ENCODE results near the gene GRK3.
"Not testable (repeated sequence)": the region's sequence is repeated elsewhere in the genome, so short reads cannot be mapped to it uniquely, and the experiment has no call there.

Gene GRK3

DNA sequence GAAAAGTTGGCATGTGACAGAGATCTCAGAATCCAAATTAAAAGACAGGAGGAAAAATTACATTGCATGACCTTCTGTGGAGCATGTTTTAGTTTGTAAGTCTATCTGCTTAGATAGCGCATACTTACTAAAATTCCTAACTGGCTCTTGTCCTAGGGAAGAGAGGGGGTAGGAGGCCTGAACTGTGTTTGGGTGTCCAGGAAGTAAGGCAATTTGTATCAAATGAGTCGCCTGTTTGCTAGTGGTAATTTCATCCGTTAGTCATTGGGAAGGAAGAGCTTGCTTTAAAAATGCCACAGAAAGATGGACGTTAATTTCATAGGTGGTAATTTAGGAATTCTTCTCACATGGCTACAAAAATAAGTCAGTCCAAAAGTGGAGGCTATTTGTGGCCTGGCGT is 18.5 kb downstream of the GRK3 start:
- no peak for DNase-seq (ENCODE audit: low read depth, low spot score)
- Histone ChIP-seq H3K9ac (ENCODE audit: insufficient read length, low read depth) (no peak overlapping the region), H3K36me3 (ENCODE audit: insufficient read depth, insufficient read length, low read length) (peaks cover 2% of the 10 kb centered on the region), H3K27me3 (ENCODE audit: insufficient read depth, insufficient read length) (no peaks in the 10 kb centered on the region), H3K9me3 (ENCODE audit: insufficient read depth, low read length) (no peaks in the 10 kb centered on the region), H3K4me3 (ENCODE audit: insufficient read length, low read depth) (no peak overlapping the region), H3K4me1 (ENCODE audit: insufficient read depth, insufficient read length) (no peaks in the 10 kb centered on the region)
- no peak for TF ChIP-seq ZNF274 (IDR thresholded peaks at IDR 0.05; ENCODE audit: low read depth, low read length)
- TF ChIP-seq SUZ12 (IDR thresholded peaks at IDR 0.05; ENCODE audit: extremely low read depth, insufficient read depth, insufficient read length), result no peak
- TF ChIP-seq YY1 (IDR thresholded peaks at IDR 0.05; ENCODE audit: insufficient read depth, insufficient read length), result no peak

DNA sequence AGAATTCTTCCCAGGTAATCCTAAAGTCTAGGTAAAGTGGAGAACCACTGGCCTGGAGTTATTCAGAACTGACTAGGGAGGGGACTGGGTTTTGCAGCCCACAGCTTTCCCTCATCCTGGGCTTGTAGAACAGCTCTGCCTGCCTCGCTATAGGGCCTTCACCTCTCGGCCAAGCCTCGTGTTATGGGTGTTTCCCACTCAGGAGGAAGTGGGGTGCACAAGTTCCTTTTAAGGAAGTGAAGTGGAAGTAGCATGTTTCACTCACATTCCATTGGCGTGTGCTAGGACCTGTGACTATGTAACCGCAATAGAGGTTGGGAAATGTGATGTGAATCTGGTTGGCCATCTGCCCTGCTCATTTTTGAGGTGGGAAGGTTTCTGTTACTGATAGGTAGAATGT is 20.5 kb downstream of the GRK3 start:
- DNase-seq (ENCODE audit: low read depth, low spot score); H3K27me3 ChIP-seq (ENCODE audit: insufficient read depth, insufficient read length); H3K36me3 ChIP-seq (ENCODE audit: insufficient read depth, insufficient read length, low read length); H3K9ac ChIP-seq (ENCODE audit: insufficient read length, low read depth); H3K4me3 ChIP-seq (ENCODE audit: insufficient read length, low read depth); H3K9me3 ChIP-seq (ENCODE audit: insufficient read depth, low read length); H3K4me1 ChIP-seq (ENCODE audit: insufficient read depth, insufficient read length): not testable (repeated sequence)

GRCh38 chr22:25589664-25590063 is 25.2 kb downstream of the GRK3 start:
- H3K4me1 ChIP-seq (ENCODE audit: insufficient read depth, insufficient read length); H3K36me3 ChIP-seq (ENCODE audit: insufficient read depth, insufficient read length, low read length); DNase-seq (ENCODE audit: low read depth, low spot score); H3K27me3 ChIP-seq (ENCODE audit: insufficient read depth, insufficient read length); H3K9me3 ChIP-seq (ENCODE audit: insufficient read depth, low read length); H3K9ac ChIP-seq (ENCODE audit: insufficient read length, low read depth); H3K4me3 ChIP-seq (ENCODE audit: insufficient read length, low read depth): not testable (repeated sequence)

GRCh38 chr22:25593323-25593722 is 28.8 kb downstream of the GRK3 start:
- H3K9me3 ChIP-seq (ENCODE audit: insufficient read depth, low read length); H3K36me3 ChIP-seq (ENCODE audit: insufficient read depth, insufficient read length, low read length); DNase-seq (ENCODE audit: low read depth, low spot score); H3K27me3 ChIP-seq (ENCODE audit: insufficient read depth, insufficient read length); H3K4me1 ChIP-seq (ENCODE audit: insufficient read depth, insufficient read length); H3K9ac ChIP-seq (ENCODE audit: insufficient read length, low read depth); H3K4me3 ChIP-seq (ENCODE audit: insufficient read length, low read depth): not testable (repeated sequence)

GRCh38 chr22:25598609-25599008 is 34.1 kb downstream of the GRK3 start:
- no peaks in the 10 kb centered on the region for H3K27me3 ChIP-seq (ENCODE audit: insufficient read depth, insufficient read length)
- no peaks in the 10 kb centered on the region for H3K4me1 ChIP-seq (ENCODE audit: insufficient read depth, insufficient read length)
- H3K36me3 ChIP-seq (ENCODE audit: insufficient read depth, insufficient read length, low read length), result no peaks in the 10 kb centered on the region
- TF ChIP-seq YY1 (IDR thresholded peaks at IDR 0.05; ENCODE audit: insufficient read depth, insufficient read length) (no peak), SUZ12 (IDR thresholded peaks at IDR 0.05; ENCODE audit: extremely low read depth, insufficient read depth, insufficient read length) (no peak)
- no peak overlapping the region for H3K9ac ChIP-seq (ENCODE audit: insufficient read length, low read depth)
- H3K9me3 ChIP-seq (ENCODE audit: insufficient read depth, low read length), result no peaks in the 10 kb centered on the region
- H3K4me3 ChIP-seq (ENCODE audit: insufficient read length, low read depth), result no peak overlapping the region
- no peak for DNase-seq (ENCODE audit: low read depth, low spot score)

DNA sequence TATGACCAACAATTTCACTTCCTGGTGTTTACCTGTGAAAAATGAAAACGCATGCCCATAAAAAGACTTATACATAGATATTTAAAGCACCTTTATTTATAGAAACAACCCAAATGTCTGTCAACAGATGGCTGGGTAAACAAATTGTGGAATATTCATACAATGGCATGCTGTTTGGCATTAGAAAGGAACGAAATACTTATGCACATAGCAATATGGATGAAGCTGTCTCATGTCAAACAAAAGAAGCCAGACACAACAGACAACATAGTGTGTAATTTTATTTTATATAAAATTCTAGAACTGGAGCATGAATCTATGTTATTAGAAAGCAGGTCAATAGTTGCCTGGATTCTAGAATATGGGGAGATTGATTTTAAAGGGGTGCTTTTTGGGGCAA is 38.0 kb downstream of the GRK3 start:
- H3K4me3 ChIP-seq (ENCODE audit: insufficient read length, low read depth), result no peak overlapping the region
- no peak for DNase-seq (ENCODE audit: low read depth, low spot score)
- no peaks in the 10 kb centered on the region for H3K36me3 ChIP-seq (ENCODE audit: insufficient read depth, insufficient read length, low read length)
- no peaks in the 10 kb centered on the region for H3K27me3 ChIP-seq (ENCODE audit: insufficient read depth, insufficient read length)
- no peak overlapping the region for H3K9ac ChIP-seq (ENCODE audit: insufficient read length, low read depth)
- no peak for TF ChIP-seq SUZ12 (IDR thresholded peaks at IDR 0.05; ENCODE audit: extremely low read depth, insufficient read depth, insufficient read length)
- TF ChIP-seq ZNF274 (IDR thresholded peaks at IDR 0.05; ENCODE audit: low read depth, low read length), result no peak
- TF ChIP-seq YY1 (IDR thresholded peaks at IDR 0.05; ENCODE audit: insufficient read depth, insufficient read length), result no peak
- H3K4me1 ChIP-seq (ENCODE audit: insufficient read depth, insufficient read length), result no peaks in the 10 kb centered on the region
- H3K9me3 ChIP-seq (ENCODE audit: insufficient read depth, low read length), result no peaks in the 10 kb centered on the region

DNA sequence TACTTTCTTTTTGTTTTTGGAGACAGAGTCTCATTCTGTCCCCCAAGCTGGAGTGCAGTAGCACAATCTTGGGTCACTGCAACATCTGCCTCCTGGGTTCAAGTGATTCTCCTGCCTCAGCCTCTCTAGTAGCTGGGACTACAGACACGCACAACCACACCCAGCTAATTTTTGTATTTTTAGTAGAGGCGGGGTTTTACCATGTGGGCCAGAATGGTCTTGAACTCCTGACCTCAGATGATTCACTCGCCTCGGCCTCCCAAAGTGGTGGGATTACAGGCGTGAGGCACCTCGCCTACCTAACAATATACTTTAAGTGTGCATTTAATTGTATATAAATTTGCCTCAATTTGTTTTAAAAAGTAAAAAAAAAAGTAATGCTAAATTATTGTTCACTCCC is 38.4 kb downstream of the GRK3 start:
- DNase-seq (ENCODE audit: low read depth, low spot score), result no peak
- H3K4me1 ChIP-seq (ENCODE audit: insufficient read depth, insufficient read length), result no peaks in the 10 kb centered on the region
- no peaks in the 10 kb centered on the region for H3K36me3 ChIP-seq (ENCODE audit: insufficient read depth, insufficient read length, low read length)
- no peak overlapping the region for H3K9ac ChIP-seq (ENCODE audit: insufficient read length, low read depth)
- no peak for TF ChIP-seq YY1 (IDR thresholded peaks at IDR 0.05; ENCODE audit: insufficient read depth, insufficient read length)
- no peak for TF ChIP-seq ZNF274 (IDR thresholded peaks at IDR 0.05; ENCODE audit: low read depth, low read length)
- TF ChIP-seq SUZ12 (IDR thresholded peaks at IDR 0.05; ENCODE audit: extremely low read depth, insufficient read depth, insufficient read length), result no peak
- no peaks in the 10 kb centered on the region for H3K9me3 ChIP-seq (ENCODE audit: insufficient read depth, low read length)
- no peaks in the 10 kb centered on the region for H3K27me3 ChIP-seq (ENCODE audit: insufficient read depth, insufficient read length)
- H3K4me3 ChIP-seq (ENCODE audit: insufficient read length, low read depth), result no peak overlapping the region

- not testable (repeated sequence) for H3K4me3 ChIP-seq (ENCODE audit: insufficient read length, low read depth); H3K9me3 ChIP-seq (ENCODE audit: insufficient read depth, low read length); DNase-seq (ENCODE audit: low read depth, low spot score); H3K36me3 ChIP-seq (ENCODE audit: insufficient read depth, insufficient read length, low read length); H3K4me1 ChIP-seq (ENCODE audit: insufficient read depth, insufficient read length); H3K27me3 ChIP-seq (ENCODE audit: insufficient read depth, insufficient read length); H3K9ac ChIP-seq (ENCODE audit: insufficient read length, low read depth)
Observed at GRCh38 chr22:25605146-25605545, 40.7 kb downstream of the GRK3 start.

DNA sequence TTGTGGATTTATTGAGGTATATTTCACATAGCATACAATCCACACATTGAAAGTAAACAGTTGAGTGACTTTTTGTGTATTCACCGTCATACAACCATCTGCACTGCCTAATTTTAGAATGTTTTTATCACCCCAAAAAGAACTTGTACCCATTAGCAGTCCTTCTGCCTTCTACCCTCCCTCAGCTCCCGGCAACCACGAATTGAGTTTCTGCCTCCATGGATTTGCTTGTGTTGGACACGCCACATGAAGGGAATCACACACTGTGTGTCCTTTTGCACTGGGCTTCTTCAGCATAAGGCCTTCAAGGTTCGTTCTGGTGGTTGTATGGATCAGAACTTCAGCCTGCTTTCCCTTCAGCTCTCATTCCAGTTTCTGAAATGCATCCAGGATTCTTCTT is 41.1 kb downstream of the GRK3 start:
- not testable (repeated sequence) for H3K9ac ChIP-seq (ENCODE audit: insufficient read length, low read depth); H3K36me3 ChIP-seq (ENCODE audit: insufficient read depth, insufficient read length, low read length); H3K4me3 ChIP-seq (ENCODE audit: insufficient read length, low read depth); H3K4me1 ChIP-seq (ENCODE audit: insufficient read depth, insufficient read length); DNase-seq (ENCODE audit: low read depth, low spot score); H3K27me3 ChIP-seq (ENCODE audit: insufficient read depth, insufficient read length); H3K9me3 ChIP-seq (ENCODE audit: insufficient read depth, low read length)

DNA sequence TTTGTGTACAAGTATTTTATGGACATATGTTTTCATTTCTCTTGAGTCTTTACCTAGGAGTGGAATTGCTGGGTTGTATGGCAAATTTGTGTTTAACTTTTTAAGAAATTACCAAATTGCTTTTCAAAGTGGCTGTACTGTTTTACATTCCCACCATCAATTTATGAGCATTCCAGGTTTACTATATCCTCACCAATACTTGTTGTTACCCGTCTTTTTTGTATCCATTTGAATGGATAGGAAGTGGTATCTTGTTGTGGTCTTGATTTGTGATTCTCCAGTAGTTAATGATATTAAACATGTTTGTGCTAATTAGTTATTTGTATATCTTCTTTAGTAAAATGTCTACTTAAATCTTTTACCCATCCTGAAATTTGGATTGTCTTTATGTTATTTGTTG is 46.8 kb downstream of the GRK3 start:
- not testable (repeated sequence) for H3K9me3 ChIP-seq (ENCODE audit: insufficient read depth, low read length); H3K27me3 ChIP-seq (ENCODE audit: insufficient read depth, insufficient read length); H3K9ac ChIP-seq (ENCODE audit: insufficient read length, low read depth); H3K4me1 ChIP-seq (ENCODE audit: insufficient read depth, insufficient read length); H3K4me3 ChIP-seq (ENCODE audit: insufficient read length, low read depth); DNase-seq (ENCODE audit: low read depth, low spot score); H3K36me3 ChIP-seq (ENCODE audit: insufficient read depth, insufficient read length, low read length)

DNA sequence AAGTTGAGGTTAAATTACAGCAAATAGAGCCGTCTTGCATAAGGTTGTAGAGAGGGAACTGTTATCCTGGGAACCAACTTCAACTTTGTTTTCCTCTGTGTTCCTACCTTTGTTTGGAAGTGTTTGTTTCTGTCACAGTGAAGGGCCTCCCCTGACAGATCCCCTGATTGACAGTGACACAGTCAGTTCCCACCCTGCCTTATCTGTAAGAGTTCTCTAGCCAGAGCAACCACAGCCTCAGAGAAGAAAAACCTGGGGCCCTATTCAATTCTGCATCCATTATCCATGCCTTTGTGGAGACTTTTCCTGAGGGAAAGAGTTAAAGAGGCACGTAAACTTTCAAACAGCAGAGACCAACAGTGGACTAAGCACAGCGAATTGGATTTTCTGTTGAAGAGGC is 48.7 kb downstream of the GRK3 start:
- not testable (repeated sequence) for H3K4me3 ChIP-seq (ENCODE audit: insufficient read length, low read depth); H3K9ac ChIP-seq (ENCODE audit: insufficient read length, low read depth); H3K9me3 ChIP-seq (ENCODE audit: insufficient read depth, low read length); DNase-seq (ENCODE audit: low read depth, low spot score); H3K4me1 ChIP-seq (ENCODE audit: insufficient read depth, insufficient read length); H3K27me3 ChIP-seq (ENCODE audit: insufficient read depth, insufficient read length); H3K36me3 ChIP-seq (ENCODE audit: insufficient read depth, insufficient read length, low read length)

DNA sequence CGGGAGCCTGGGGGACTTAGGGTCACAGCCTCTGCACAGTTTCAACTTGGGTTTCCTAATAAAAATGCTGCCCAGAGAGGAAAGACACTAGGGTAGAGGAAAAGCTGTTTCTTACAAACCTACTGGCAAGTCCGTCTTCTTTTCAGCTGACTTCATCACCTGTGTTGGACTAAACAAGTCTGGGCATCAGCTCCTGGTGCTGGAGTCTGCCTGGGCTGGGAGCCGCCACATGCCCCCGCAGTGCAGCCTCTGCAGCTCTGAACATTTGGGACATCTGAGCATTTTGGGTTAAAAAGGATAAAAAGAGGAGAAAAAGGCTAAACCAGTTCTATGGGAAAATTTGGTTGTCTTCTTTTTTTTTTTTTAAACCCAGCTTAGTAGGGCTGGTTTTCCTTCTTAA is 49.1 kb downstream of the GRK3 start:
- not testable (repeated sequence) for H3K9me3 ChIP-seq (ENCODE audit: insufficient read depth, low read length)

More for the DNA sequence above, 49.1 kb downstream of the GRK3 start:
- not testable (repeated sequence) for H3K36me3 ChIP-seq (ENCODE audit: insufficient read depth, insufficient read length, low read length); H3K4me3 ChIP-seq (ENCODE audit: insufficient read length, low read depth); DNase-seq (ENCODE audit: low read depth, low spot score); H3K27me3 ChIP-seq (ENCODE audit: insufficient read depth, insufficient read length); H3K4me1 ChIP-seq (ENCODE audit: insufficient read depth, insufficient read length); H3K9ac ChIP-seq (ENCODE audit: insufficient read length, low read depth)

Measured in NT2/D1 (cell line).